Mucosa of descending colon (tissue), 3 donors: ENCODE measurements around the gene NPW. TPM values are rescaled to one million over a fixed set of nuclear protein-coding genes. Genes with fewer than 3 reads are reported as not detected.

Experiments used
- ATAC-seq: fragments of 200-7000 bp; cut with Tn5 transposase; one replicate; pipeline ENCODE4 v1.9.1; 2020; ENCODE audit warnings: mild to moderate bottlenecking, moderate library complexity
- DNase-seq, 3 donors: peaks; one replicate each; pipeline ENCODE4 v3.0.0-alpha.2; 2020
- H3K36me3 ChIP-seq: fragments of 200-600 bp; one replicate; pipeline ENCODE4 v1.8.0; 2021; ENCODE audit warnings: low read depth, mild to moderate bottlenecking
- H3K4me1 ChIP-seq: fragments of 200-600 bp; one replicate; pipeline ENCODE4 v1.8.0; 2021; ENCODE audit warnings: low read depth, mild to moderate bottlenecking
- H3K4me3 ChIP-seq: fragments of 200-600 bp; one replicate; pipeline ENCODE4 v1.8.0; 2021; ENCODE audit warnings: mild to moderate bottlenecking
- H3K9me3 ChIP-seq: fragments of 200-600 bp; one replicate; pipeline ENCODE4 v1.8.0; 2021; ENCODE audit warnings: mild to moderate bottlenecking
- CTCF ChIP-seq: fragments of 200-600 bp; IDR thresholded peaks from one replicate; pipeline ENCODE4 v1.8.0; 2022; ENCODE audit warnings: antibody characterized with exemption, mild to moderate bottlenecking
- intact Hi-C, 2 donors: fragments of 100-400 bp; cut with DNase I in 1 of 2; cut with micrococcal nuclease in 1 of 2; formaldehyde crosslinking; loops; one replicate each; pipeline versions ENCODE4 v1.11.0 to v1.11.1; 2022; cut with DNase I, micrococcal nuclease
- total RNA-seq, 3 donors: library from RNA; stranded (reverse); fragmentation: NEBNext Ultra II Directional in 2 of 3; extraction: Animal tissue kit (Norgen Biotek cat#: 25700) in 2 of 3; gene quantifications; one replicate each; pipeline versions ENCODE4 v1.2.1 to v1.2.4, GENCODE V29; 2021 to 2023
- donor health status: DM: no; HTN: no; CAD: no; lungs with moderate emphysema.
- donor health status: DM: no; HTN: no; CAD: no.
- donor health status: DM: no; HTN: yes; CAD: no.

NPW gene
- total RNA-seq, 3 donors from 2014 or later, result 0.32 to 2.1 (median 0.60) TPM

GRCh38 chr16:1989209-1990100 lies 30.1 kb upstream of the NPW start, which contains the start of gene SYNGR3:
Gene SYNGR3 (plus strand): TSS chr16:1989970. CDS start chr16:1990103, 133 bp downstream.
- TF ChIP-seq CTCF, result no peak
- peak in 1 of 3 donors; percentile 38 for DNase-seq
- intact Hi-C loops, result no loop called here

GRCh38 chr16:1990101-1990350 lies 29.6 kb upstream of the NPW start:
- Histone ChIP-seq H3K36me3 (no peaks in the 10 kb centered on the region), H3K9me3 (no peaks in the 10 kb centered on the region), H3K4me3 (no peak overlapping the region), H3K4me1 (peaks cover 38% of the 10 kb centered on the region)
- intact Hi-C loops, result no loop called here
- no peak for DNase-seq
- ATAC-seq, result no peak
- TF ChIP-seq CTCF, result no peak

More at GRCh38 chr16:1989209-1990100, 30.1 kb upstream of the NPW start, which contains the start of gene SYNGR3:
- Histone ChIP-seq H3K9me3 (no peaks in the 10 kb centered on the region), H3K4me3 (no peak within 1 kb of the TSS), H3K4me1 (peaks cover 43% of the 10 kb centered on the region), H3K36me3 (no peaks in the 10 kb centered on the region)
- ATAC-seq, result no peak

GRCh38 chr16:1990351-1991134 lies 29.0 kb upstream of the NPW start:
- peak; percentile 18 for ATAC-seq
- no peak for TF ChIP-seq CTCF
- H3K4me1 ChIP-seq, result peaks cover 33% of the 10 kb centered on the region
- peak; percentile 72 to 85 (median 84) for DNase-seq
- intact Hi-C loops, result no loop called here
- H3K36me3 ChIP-seq, result no peaks in the 10 kb centered on the region
- no peaks in the 10 kb centered on the region for H3K9me3 ChIP-seq
- H3K4me3 ChIP-seq, result no peak overlapping the region

GRCh38 chr16:1991135-1991551 lies 28.4 kb upstream of the NPW start:
- ATAC-seq (peak; percentile 37), DNase-seq (peak; percentile 59 to 85 (median 67))
- Histone ChIP-seq H3K4me3 (no peak overlapping the region), H3K4me1 (peaks cover 27% of the 10 kb centered on the region), H3K9me3 (no peaks in the 10 kb centered on the region), H3K36me3 (no peaks in the 10 kb centered on the region)
- intact Hi-C loops, result no loop called here
- no peak for TF ChIP-seq CTCF

GRCh38 chr16:1991588-1991947 lies 28.0 kb upstream of the NPW start:
- Histone ChIP-seq H3K36me3 (no peaks in the 10 kb centered on the region), H3K4me3 (no peak overlapping the region), H3K4me1 (peaks cover 24% of the 10 kb centered on the region), H3K9me3 (no peaks in the 10 kb centered on the region)
- peak in 1 of 3 donors; percentile 27 for DNase-seq
- intact Hi-C loops, result no loop called here
- ATAC-seq, result no peak
- no peak for TF ChIP-seq CTCF
